K562 (cell line): ENCODE measurements around the gene ZNF513. TPM values are rescaled to one million over a fixed set of nuclear protein-coding genes. Genes with fewer than 3 reads are reported as not detected.
A peak's percentile ranks its signal among the peaks of the same experiment; 100 is the strongest.

ENCODE experiments used
- BDP1 ChIP-seq: IDR thresholded peaks from 3 replicates; pipeline ENCODE4 v1.6.1; 2011; ENCODE audit not compliant: insufficient read length, insufficient read depth
- CBFB ChIP-seq: sonication (generic); formaldehyde crosslinking; IDR thresholded peaks from 2 replicates; pipeline ENCODE4 v1.4.0; 2020; ENCODE audit warnings: mild to moderate bottlenecking, missing genetic modification reagents
- CBX1 ChIP-seq: sonication (generic); IDR thresholded peaks from 2 replicates; pipeline ENCODE4 v1.6.1; 2016; ENCODE audit warnings: antibody characterized with exemption, low read depth, mild to moderate bottlenecking
- GABPA ChIP-seq: fragments of 200-800 bp; sonication (Bioruptor generic); conservative IDR thresholded peaks from 2 replicates; pipeline ENCODE4 v1.6.1; 2016; ENCODE audit warnings: low read depth, missing genetic modification characterization, missing compliant biosample characterization
- L3MBTL2 ChIP-seq: fragments of 450-650 bp; IDR thresholded peaks from 2 replicates; pipeline ENCODE4 v1.6.1; 2016; ENCODE audit warnings: mild to moderate bottlenecking, moderate library complexity
- MYC ChIP-seq, 2 experiments: fragments of 250-450 bp in 1 of 2; sonication (Bioruptor Pico) in 1 of 2; IDR thresholded peaks; 2 replicates each; pipeline versions ENCODE4 v1.5.1 to v1.6.1; 2012 to 2021; ENCODE audit warnings: low read depth in 2 of 2, borderline replicate concordance in 1 of 2, improper control_type of control experiment in 1 of 2, low read length in 1 of 2, mild to moderate bottlenecking in 1 of 2, moderate library complexity in 1 of 2
- NRF1 ChIP-seq, 2 experiments: fragments of 450-650 bp; IDR thresholded peaks in 1 of 2; conservative IDR thresholded peaks in 1 of 2; 2 replicates each; pipeline ENCODE4 v1.6.1; 2014; ENCODE audit warnings: mild to moderate bottlenecking in 2 of 2
- POLR2AphosphoS5 ChIP-seq: IDR thresholded peaks from 2 replicates; pipeline ENCODE4 v1.6.1; 2011; ENCODE audit warnings: mild to moderate bottlenecking, low read depth, low read length, moderate library complexity; ENCODE audit not compliant: control insufficient read depth, insufficient read depth
- RBM25 ChIP-seq: fragments of 200-400 bp; formaldehyde crosslinking; IDR thresholded peaks from 2 replicates; pipeline ENCODE4 v1.6.1; 2018; ENCODE audit warnings: low read length, low read depth, moderate library complexity; ENCODE audit not compliant: severe bottlenecking
- THRAP3 ChIP-seq: fragments of 450-650 bp; IDR thresholded peaks from 2 replicates; pipeline ENCODE4 v1.6.1; 2016; ENCODE audit warnings: mild to moderate bottlenecking, inconsistent platforms, borderline replicate concordance
- XRCC3 ChIP-seq: fragments of 450-650 bp; IDR thresholded peaks from 2 replicates; pipeline ENCODE4 v1.6.1; 2017; ENCODE audit warnings: mild to moderate bottlenecking, moderate library complexity
- YY1 ChIP-seq, 3 experiments: IDR thresholded peaks; 2 replicates each; pipeline ENCODE4 v1.6.1; 2011; ENCODE audit warnings: low read length in 2 of 3, mild to moderate bottlenecking in 2 of 3, moderate library complexity in 2 of 3, borderline replicate concordance in 1 of 3, control low read depth in 1 of 3, low read depth in 1 of 3; ENCODE audit not compliant: insufficient read depth in 3 of 3, insufficient replicate concordance in 2 of 3, control insufficient read depth in 1 of 3, insufficient read length in 1 of 3; ENCODE audit errors: extremely low read depth in 1 of 3
- polyA plus RNA-seq, 8 experiments: library from polyadenylated mRNA; depleted of rRNA in 4 of 8; stranded (reverse) in 5 of 8; unstranded in 3 of 8; fragments of >200 nt; fragmentation: Nextera tagmentation in 2 of 8; fragmentation: Illumina TruSeq in 1 of 8; extraction: Ambion mirVana in 2 of 8; extraction: Trizol in 1 of 8; gene quantifications; 2 replicates each; pipeline versions ENCODE4 v1.2.1 to v1.2.3, GENCODE V29; 2011 to 2014; ENCODE audit warnings: inconsistent platforms in 1 of 8, missing spikeins in 1 of 8
- total RNA-seq, 7 experiments: library from RNA; depleted of rRNA in 6 of 7; stranded (reverse); fragments of >200 nt in 6 of 7; fragmentation: Illumina TruSeq in 2 of 7; extraction: Trizol in 2 of 7; gene quantifications; 2 replicates each; pipeline versions ENCODE4 v1.2.1 to v1.2.3, GENCODE V29; 2011 to 2021; ENCODE audit warnings: low replicate concordance in 1 of 7
- TF ChIP-seq, protein P1 (sequence below): fragments of 450-650 bp; IDR thresholded peaks from 2 replicates; pipeline ENCODE4 v1.6.1; 2017; ENCODE audit warnings: mild to moderate bottlenecking, moderate library complexity
- TF ChIP-seq, protein P2 (sequence below), 2 experiments: fragments of 450-650 bp; IDR thresholded peaks; 2 replicates each; pipeline ENCODE4 v1.6.1; 2016
- TF ChIP-seq, protein P3 (sequence below), 2 experiments: IDR thresholded peaks; 2 replicates each; pipeline ENCODE4 v1.6.1; 2011; ENCODE audit warnings: borderline replicate concordance in 1 of 2, control low read depth in 1 of 2, low read depth in 1 of 2, low read length in 1 of 2, mild to moderate bottlenecking in 1 of 2, mixed read lengths in 1 of 2, moderate library complexity in 1 of 2; ENCODE audit not compliant: insufficient read depth in 1 of 2, insufficient read length in 1 of 2, poor library complexity in 1 of 2, severe bottlenecking in 1 of 2; ENCODE audit errors: extremely low read depth in 1 of 2
- TF ChIP-seq, protein P4 (sequence below): fragments of 450-650 bp; IDR thresholded peaks from 2 replicates; pipeline ENCODE4 v1.6.1; 2016; ENCODE audit warnings: low read depth, mild to moderate bottlenecking, moderate library complexity
- TF ChIP-seq, protein P5 (sequence below), 3 experiments: fragments of 200-800 bp in 1 of 3; sonication (Bioruptor generic) in 1 of 3; sonication (generic) in 1 of 3; formaldehyde crosslinking in 1 of 3; IDR thresholded peaks; 2 replicates each; pipeline versions ENCODE4 v1.6.1 to v1.8.0; 2016 to 2022; ENCODE audit warnings: mild to moderate bottlenecking in 2 of 3, missing compliant biosample characterization in 2 of 3, missing genetic modification characterization in 2 of 3, missing genetic modification reagents in 1 of 3

The ZNF513 gene
- total and polyA plus RNA-seq, 9 of the 15 experiments (the other 6 are each of a cell fraction or from before 2014, with no cell fraction given): 0.04 to 13.6 (median 4.4) TPM

DNA sequence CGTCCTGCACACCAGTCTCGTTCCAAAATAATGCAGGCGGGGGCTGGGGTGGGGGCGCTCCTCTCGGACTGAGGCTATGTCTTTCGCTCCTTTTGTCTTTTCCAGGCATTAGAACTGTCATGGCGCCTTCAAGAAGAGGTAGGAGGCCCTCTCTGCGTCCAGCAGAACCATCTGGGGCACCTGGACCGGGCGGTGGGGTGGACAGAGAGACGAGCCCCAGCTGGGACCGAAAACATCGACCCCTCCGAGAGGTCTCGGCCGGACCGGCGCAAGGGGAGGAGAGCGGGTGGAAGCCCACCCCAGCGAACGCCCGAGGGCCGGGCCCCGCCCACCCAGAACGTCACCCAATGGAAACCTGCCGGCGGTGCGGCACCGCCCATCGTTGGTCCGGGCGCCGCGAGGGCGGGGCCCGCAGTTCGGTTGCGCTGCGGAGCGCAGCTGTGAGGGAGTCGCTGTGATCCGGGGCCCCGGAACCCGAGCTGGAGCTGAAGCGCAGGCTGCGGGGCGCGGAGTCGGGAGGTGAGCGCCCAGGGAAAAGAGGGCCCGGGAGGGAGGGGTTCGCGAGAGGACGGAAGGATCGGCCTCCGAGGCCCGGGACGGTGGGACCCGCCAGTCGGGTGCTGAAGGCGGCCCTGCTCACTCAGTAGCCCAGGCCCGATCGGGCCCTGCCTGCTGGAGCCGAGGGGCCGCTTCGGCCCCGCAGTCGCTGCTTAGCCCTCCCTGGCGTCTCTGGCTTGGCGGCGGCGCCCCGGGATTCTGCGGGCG lies 47.9 kb upstream of the ZNF513 start, which contains the start of gene NRBP1 (continued):
- TF ChIP-seq, protein P1, sequence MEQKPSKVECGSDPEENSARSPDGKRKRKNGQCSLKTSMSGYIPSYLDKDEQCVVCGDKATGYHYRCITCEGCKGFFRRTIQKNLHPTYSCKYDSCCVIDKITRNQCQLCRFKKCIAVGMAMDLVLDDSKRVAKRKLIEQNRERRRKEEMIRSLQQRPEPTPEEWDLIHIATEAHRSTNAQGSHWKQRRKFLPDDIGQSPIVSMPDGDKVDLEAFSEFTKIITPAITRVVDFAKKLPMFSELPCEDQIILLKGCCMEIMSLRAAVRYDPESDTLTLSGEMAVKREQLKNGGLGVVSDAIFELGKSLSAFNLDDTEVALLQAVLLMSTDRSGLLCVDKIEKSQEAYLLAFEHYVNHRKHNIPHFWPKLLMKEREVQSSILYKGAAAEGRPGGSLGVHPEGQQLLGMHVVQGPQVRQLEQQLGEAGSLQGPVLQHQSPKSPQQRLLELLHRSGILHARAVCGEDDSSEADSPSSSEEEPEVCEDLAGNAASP: no peak
- TF ChIP-seq THRAP3: no peak
- TF ChIP-seq, protein P2, sequence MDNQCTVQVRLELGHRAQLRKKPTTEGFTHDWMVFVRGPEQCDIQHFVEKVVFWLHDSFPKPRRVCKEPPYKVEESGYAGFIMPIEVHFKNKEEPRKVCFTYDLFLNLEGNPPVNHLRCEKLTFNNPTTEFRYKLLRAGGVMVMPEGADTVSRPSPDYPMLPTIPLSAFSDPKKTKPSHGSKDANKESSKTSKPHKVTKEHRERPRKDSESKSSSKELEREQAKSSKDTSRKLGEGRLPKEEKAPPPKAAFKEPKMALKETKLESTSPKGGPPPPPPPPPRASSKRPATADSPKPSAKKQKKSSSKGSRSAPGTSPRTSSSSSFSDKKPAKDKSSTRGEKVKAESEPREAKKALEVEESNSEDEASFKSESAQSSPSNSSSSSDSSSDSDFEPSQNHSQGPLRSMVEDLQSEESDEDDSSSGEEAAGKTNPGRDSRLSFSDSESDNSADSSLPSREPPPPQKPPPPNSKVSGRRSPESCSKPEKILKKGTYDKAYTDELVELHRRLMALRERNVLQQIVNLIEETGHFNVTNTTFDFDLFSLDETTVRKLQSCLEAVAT (IDR thresholded peaks at IDR 0.05): peak in 1 of 2 experiments; percentile 59; a peak in 2 of 4 replicates
- no peak; the same call in 1 of the 2 replicates for TF ChIP-seq L3MBTL2
- no peak for TF ChIP-seq CBFB (CRISPR knock-in tag)
- TF ChIP-seq, protein P3, sequence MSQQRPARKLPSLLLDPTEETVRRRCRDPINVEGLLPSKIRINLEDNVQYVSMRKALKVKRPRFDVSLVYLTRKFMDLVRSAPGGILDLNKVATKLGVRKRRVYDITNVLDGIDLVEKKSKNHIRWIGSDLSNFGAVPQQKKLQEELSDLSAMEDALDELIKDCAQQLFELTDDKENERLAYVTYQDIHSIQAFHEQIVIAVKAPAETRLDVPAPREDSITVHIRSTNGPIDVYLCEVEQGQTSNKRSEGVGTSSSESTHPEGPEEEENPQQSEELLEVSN (IDR thresholded peaks at IDR 0.05; ENCODE audit: borderline replicate concordance in 1 of 2, extremely low read depth in 1 of 2, insufficient read depth in 1 of 2, insufficient read length in 1 of 2, low read depth in 1 of 2, low read length in 1 of 2, poor library complexity in 1 of 2, severe bottlenecking in 1 of 2): peak in 1 of 2 experiments; percentile 9
- peak; percentile 18; the same call in 1 of the 2 replicates for TF ChIP-seq MYC (IDR thresholded peaks at IDR 0.05; ENCODE audit: low read depth, low read length)
- TF ChIP-seq MYC (CRISPR knock-in tag; IDR thresholded peaks at IDR 0.05; ENCODE audit: borderline replicate concordance, low read depth): no peak
- peak; percentile 87 to 88 for TF ChIP-seq NRF1 (conservative IDR thresholded peaks at IDR 0.05 in 1 of 2, IDR thresholded peaks at IDR 0.05 in 1 of 2)
- TF ChIP-seq, protein P4, sequence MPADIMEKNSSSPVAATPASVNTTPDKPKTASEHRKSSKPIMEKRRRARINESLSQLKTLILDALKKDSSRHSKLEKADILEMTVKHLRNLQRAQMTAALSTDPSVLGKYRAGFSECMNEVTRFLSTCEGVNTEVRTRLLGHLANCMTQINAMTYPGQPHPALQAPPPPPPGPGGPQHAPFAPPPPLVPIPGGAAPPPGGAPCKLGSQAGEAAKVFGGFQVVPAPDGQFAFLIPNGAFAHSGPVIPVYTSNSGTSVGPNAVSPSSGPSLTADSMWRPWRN: no peak
- TF ChIP-seq BDP1: no peak
- TF ChIP-seq POLR2AphosphoS5: peak; percentile 80
- TF ChIP-seq CBX1: peak; percentile 61; the same call in 1 of the 2 replicates
- peak; percentile 76 for TF ChIP-seq GABPA (tag)
- TF ChIP-seq YY1 (IDR thresholded peaks at IDR 0.05; ENCODE audit: borderline replicate concordance in 1 of 3, control insufficient read depth in 1 of 3, extremely low read depth in 1 of 3, insufficient read depth in 3 of 3, insufficient read length in 1 of 3, insufficient replicate concordance in 2 of 3, low read depth in 1 of 3, low read length in 2 of 3): peak; percentile 24 to 88 (median 78)
- TF ChIP-seq RBM25: peak; percentile 74
- TF ChIP-seq, protein P5, sequence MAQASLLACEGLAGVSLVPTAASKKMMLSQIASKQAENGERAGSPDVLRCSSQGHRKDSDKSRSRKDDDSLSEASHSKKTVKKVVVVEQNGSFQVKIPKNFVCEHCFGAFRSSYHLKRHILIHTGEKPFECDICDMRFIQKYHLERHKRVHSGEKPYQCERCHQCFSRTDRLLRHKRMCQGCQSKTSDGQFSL (CRISPR knock-in tag; IDR thresholded peaks at IDR 0.05): peak; percentile 48; the same call in 1 of the 2 replicates
- TF ChIP-seq, protein P5 (tag; IDR thresholded peaks at IDR 0.05): no peak
- TF ChIP-seq XRCC3: no peak
